SK-N-SH (cell line): Measurements from ENCODE around the gene ALG3. TPM values are rescaled to one million over a fixed set of nuclear protein-coding genes. Genes with fewer than 3 reads are reported as not detected.

Experiments
- CTCF ChIA-PET: fragments of 300-600, 350-600 bp; formaldehyde crosslinking; extraction: SDS; loops from one replicate; lab custom pipeline; 2021; lab: Yijun Ruan, JAX
- POLR2A ChIA-PET: fragments of 350-600 bp; sonication (Branson Sonifier 250); formaldehyde crosslinking; extraction: SDS; loops from one replicate; lab custom pipeline; 2020; ENCODE audit warnings: antibody characterized with exemption, inconsistent platforms; lab: Yijun Ruan, JAX
- DNase-seq: peaks from one replicate; pipeline ENCODE4 v3.0.0; 2012
- H2AFZ ChIP-seq: fragments of 200-600 bp; sonication (generic); 2 replicates; pipeline ENCODE4 v1.8.1; 2016; ENCODE audit warnings: antibody characterized with exemption, mild to moderate bottlenecking, low read depth
- H3F3A ChIP-seq: fragments of 200-600 bp; sonication (generic); replicated peaks from 2 replicates; pipeline ENCODE3; 2016; ENCODE audit warnings: antibody characterized with exemption, mild to moderate bottlenecking; ENCODE audit not compliant: insufficient read depth
- H3K27ac ChIP-seq, 2 experiments: fragments of 200-500 bp in 1 of 2; fragments of 200-600 bp in 1 of 2; sonication (Bioruptor generic) in 1 of 2; sonication (generic), shearing (Covaris generic) in 1 of 2; 2 replicates each; pipeline versions ENCODE4 v1.5.1 to v1.6.1; 2014 to 2016; ENCODE audit warnings: low read depth in 2 of 2, inconsistent platforms in 1 of 2, low read length in 1 of 2, mild to moderate bottlenecking in 1 of 2, mixed read lengths in 1 of 2
- H3K27me3 ChIP-seq: fragments of 200-600 bp; sonication (generic), shearing (Covaris generic); 2 replicates; pipeline ENCODE4 v1.6.1; 2016; ENCODE audit warnings: mixed run types; ENCODE audit not compliant: insufficient read depth
- H3K36me3 ChIP-seq, 2 experiments: fragments of 200-500 bp in 1 of 2; fragments of 200-600 bp in 1 of 2; sonication (Bioruptor generic) in 1 of 2; sonication (generic) in 1 of 2; replicated peaks in 1 of 2; 2 replicates each; pipeline versions ENCODE3 to v1.5.1; 2014 to 2016; ENCODE audit warnings: low read length in 1 of 2, mild to moderate bottlenecking in 1 of 2; ENCODE audit not compliant: insufficient read depth in 2 of 2, control insufficient read depth in 1 of 2
- H3K4me1 ChIP-seq, 2 experiments: fragments of 200-500 bp in 1 of 2; fragments of 200-600 bp in 1 of 2; sonication (Bioruptor generic) in 1 of 2; sonication (generic), shearing (Covaris generic) in 1 of 2; 2 replicates each; pipeline versions ENCODE4 v1.5.1 to v1.6.1; 2014 to 2016; ENCODE audit warnings: low read depth in 1 of 2, low read length in 1 of 2, mixed run types in 1 of 2; ENCODE audit not compliant: insufficient read depth in 2 of 2, control insufficient read depth in 1 of 2
- H3K4me2 ChIP-seq: fragments of 200-600 bp; sonication (generic), shearing (Covaris generic); 2 replicates; pipeline ENCODE4 v1.6.1; 2017; ENCODE audit warnings: mixed run types
- H3K4me3 ChIP-seq, 2 experiments: fragments of 200-500 bp in 1 of 2; fragments of 200-600 bp in 1 of 2; sonication (Bioruptor generic) in 1 of 2; sonication (generic), shearing (Covaris generic) in 1 of 2; 2 replicates each; pipeline versions ENCODE4 v1.5.1 to v1.8.1; 2014 to 2016; ENCODE audit warnings: low read depth in 2 of 2, inconsistent platforms in 1 of 2, low read length in 1 of 2, mild to moderate bottlenecking in 1 of 2, mixed read lengths in 1 of 2, moderate library complexity in 1 of 2
- H3K79me2 ChIP-seq: fragments of 200-600 bp; sonication (generic); 2 replicates; pipeline ENCODE4 v1.8.1; 2017; ENCODE audit warnings: mild to moderate bottlenecking; ENCODE audit not compliant: insufficient read depth
- H3K9ac ChIP-seq: fragments of 200-600 bp; sonication (generic); 2 replicates; pipeline ENCODE4 v1.6.1; 2017; ENCODE audit warnings: mixed run types
- H3K9me2 ChIP-seq: fragments of 200-600 bp; sonication (generic); 2 replicates; pipeline ENCODE4 v1.6.1; 2017; ENCODE audit warnings: mixed run types
- H3K9me3 ChIP-seq: fragments of 200-600 bp; sonication (generic); 2 replicates; pipeline ENCODE4 v1.6.1; 2017; ENCODE audit warnings: mixed run types, mild to moderate bottlenecking, moderate library complexity
- H4K20me1 ChIP-seq: fragments of 200-600 bp; sonication (generic); 2 replicates; pipeline ENCODE4 v1.6.1; 2017; ENCODE audit warnings: mild to moderate bottlenecking, mixed run types; ENCODE audit not compliant: insufficient read depth
- ELF1 ChIP-seq: IDR thresholded peaks from 2 replicates; pipeline ENCODE4 v1.4.0; 2012
- GATA2 ChIP-seq: sonication (generic); formaldehyde crosslinking; IDR thresholded peaks from 2 replicates; pipeline ENCODE4 v1.5.0; 2020; ENCODE audit warnings: mild to moderate bottlenecking, missing genetic modification reagents
- MAX ChIP-seq: IDR thresholded peaks from 2 replicates; pipeline ENCODE4 v1.4.0; 2012; ENCODE audit warnings: low read depth
- MXI1 ChIP-seq: IDR thresholded peaks from 2 replicates; pipeline ENCODE4 v1.6.1; 2012; ENCODE audit warnings: mild to moderate bottlenecking, low read depth, low read length, improper control_type of control experiment
- NRF1 ChIP-seq: IDR thresholded peaks from 2 replicates; pipeline ENCODE4 v1.6.1; 2012; ENCODE audit warnings: low read depth, mild to moderate bottlenecking, low read length
- PBX3 ChIP-seq: IDR thresholded peaks from 2 replicates; pipeline ENCODE4; 2012
- POLR2AphosphoS5 ChIP-seq: IDR thresholded peaks from 2 replicates; pipeline ENCODE4 v1.6.1; 2012; ENCODE audit warnings: low read depth, low read length
- REST ChIP-seq: IDR thresholded peaks from 2 replicates; pipeline ENCODE4 v1.6.1; 2012; ENCODE audit warnings: mild to moderate bottlenecking, low read depth, low read length, moderate library complexity
- RFX5 ChIP-seq: IDR thresholded peaks from 2 replicates; pipeline ENCODE4 v1.6.1; 2012; ENCODE audit warnings: mild to moderate bottlenecking, improper control_type of control experiment, low read length
- RXRA ChIP-seq: IDR thresholded peaks from 2 replicates; pipeline ENCODE4 v1.4.0; 2012; ENCODE audit warnings: low read depth, mild to moderate bottlenecking, borderline replicate concordance
- SIN3A ChIP-seq: IDR thresholded peaks from 2 replicates; pipeline ENCODE4 v1.6.1; 2012; ENCODE audit warnings: low read depth, mild to moderate bottlenecking, low read length, moderate library complexity, borderline replicate concordance
- TCF12 ChIP-seq: IDR thresholded peaks from 2 replicates; pipeline ENCODE4 v1.4.0; 2012
- TEAD4 ChIP-seq: IDR thresholded peaks from 2 replicates; pipeline ENCODE4 v1.4.0; 2012; ENCODE audit warnings: mild to moderate bottlenecking, borderline replicate concordance; ENCODE audit not compliant: insufficient read depth
- USF2 ChIP-seq: fragments of 150-350 bp; IDR thresholded peaks from 2 replicates; pipeline ENCODE4 v1.6.1; 2017; ENCODE audit warnings: antibody characterized with exemption, low read length, low read depth, borderline replicate concordance
- WGBS: methylation state at CpG from one replicate; pipeline ENCODE4 v1.1.6; 2017; ENCODE audit warnings: low lambda C conversion rate; 5-methylcytosine and 5-hydroxymethylcytosine counted together
- polyA plus RNA-seq, 3 experiments: library from polyadenylated mRNA; depleted of rRNA; stranded (reverse); fragments of >200 nt; gene quantifications; 2 replicates each; pipeline ENCODE4 v1.2.3, GENCODE V29; 2012
- TF ChIP-seq, protein P1 (sequence below): IDR thresholded peaks from 2 replicates; pipeline ENCODE4 v1.4.0; 2012; ENCODE audit warnings: low read depth, borderline replicate concordance

The ALG3 gene
- polyA plus RNA-seq, 1 of the 3 experiments (the other 2 are of a cell fraction), result 66.0 TPM

GRCh38 chr3:184260724-184261269, 12.0 kb upstream of the ALG3 start:
- peak overlapping the region; percentile 95 for H3K4me2 ChIP-seq
- no peak for TF ChIP-seq RXRA
- TF ChIP-seq ELF1, result no peak
- TF ChIP-seq USF2, result no peak
- TF ChIP-seq MAX, result no peak
- TF ChIP-seq RFX5, result no peak
- no peak for TF ChIP-seq POLR2AphosphoS5
- TF ChIP-seq GATA2, result no peak
- no peak for TF ChIP-seq TEAD4
- TF ChIP-seq NRF1, result no peak
- TF ChIP-seq, protein P1, sequence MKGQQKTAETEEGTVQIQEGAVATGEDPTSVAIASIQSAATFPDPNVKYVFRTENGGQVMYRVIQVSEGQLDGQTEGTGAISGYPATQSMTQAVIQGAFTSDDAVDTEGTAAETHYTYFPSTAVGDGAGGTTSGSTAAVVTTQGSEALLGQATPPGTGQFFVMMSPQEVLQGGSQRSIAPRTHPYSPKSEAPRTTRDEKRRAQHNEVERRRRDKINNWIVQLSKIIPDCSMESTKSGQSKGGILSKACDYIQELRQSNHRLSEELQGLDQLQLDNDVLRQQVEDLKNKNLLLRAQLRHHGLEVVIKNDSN, result no peak
- TF ChIP-seq PBX3, result no peak
- TF ChIP-seq TCF12, result no peak
- H3F3A ChIP-seq, result peaks cover 4% of the 10 kb centered on the region
- peak overlapping the region; percentile 81 for H2AFZ ChIP-seq
- no peaks in the 10 kb centered on the region for H3K79me2 ChIP-seq
- H3K9me3 ChIP-seq, result no peaks in the 10 kb centered on the region
- no peaks in the 10 kb centered on the region for H3K36me3 ChIP-seq
- H3K4me3 ChIP-seq, result peak overlapping the region; percentile 54 to 80
- H3K27ac ChIP-seq, result peak overlapping the region; percentile 28 to 50; a peak in 2 of 4 replicates
- POLR2A ChIA-PET, result interaction anchor here (1.2 to 1.4 kb wide), 2 partner anchors 102 to 376 kb away, joined by 3 read pairs; partner anchors contain the start of gene PARL
- peaks cover 0 to 22% of the 10 kb centered on the region in 2 experiments; a peak in 1 of 4 replicates for H3K4me1 ChIP-seq
- 4% methylated on average over 9 of the region's 49 CpGs for WGBS
- no peaks in the 10 kb centered on the region for H3K9me2 ChIP-seq
- peaks cover 24% of the 10 kb centered on the region for H4K20me1 ChIP-seq
- no peaks in the 10 kb centered on the region for H3K27me3 ChIP-seq
- CTCF ChIA-PET, result interaction anchor here (1.0 to 4.1 kb wide), 6 partner anchors 11 to 365 kb away, joined by 3 to 25 read pairs (median 6); partner anchors contain the start of genes EEF1AKMT4 and VWA5B2
- peak; percentile 76 for DNase-seq
- peak overlapping the region; percentile 17; the same call in 1 of the 2 replicates for H3K9ac ChIP-seq

GRCh38 chr3:184259878-184260723, 11.3 kb upstream of the ALG3 start:
- DNase-seq, result peak; percentile 78
- CTCF ChIA-PET, result interaction anchor here (1.0 to 4.1 kb wide), 5 partner anchors 10 to 365 kb away, joined by 3 to 25 read pairs (median 8); partner anchors contain the start of gene EEF1AKMT4

More at GRCh38 chr3:184259878-184260723, 11.3 kb upstream of the ALG3 start:
- H3K4me2 ChIP-seq, result peak overlapping the region; percentile 95
- no peaks in the 10 kb centered on the region for H3K9me3 ChIP-seq
- H3K79me2 ChIP-seq, result no peaks in the 10 kb centered on the region
- H3K9me2 ChIP-seq, result no peaks in the 10 kb centered on the region
- no peak overlapping the region for H3K27ac ChIP-seq
- POLR2A ChIA-PET, result interaction anchor here (1.4 kb wide), 1 partner anchor 102 kb away, joined by 3 read pairs; no protein-coding TSS in a partner anchor
- H3K9ac ChIP-seq, result no peak overlapping the region
- peaks cover 0 to 22% of the 10 kb centered on the region in 2 experiments; a peak in 1 of 4 replicates for H3K4me1 ChIP-seq
- H2AFZ ChIP-seq, result no peak overlapping the region
- H4K20me1 ChIP-seq, result peaks cover 24% of the 10 kb centered on the region
- H3K4me3 ChIP-seq, result peak overlapping the region; percentile 54 to 80
- peak; percentile 40; the same call in 1 of the 2 replicates for TF ChIP-seq SIN3A
- TF ChIP-seq RFX5, result no peak
- peak; percentile 92 for TF ChIP-seq REST
- 0 out of 2 replicates have a peak, but pooled peaks have one; percentile 23 for TF ChIP-seq MXI1
- TF ChIP-seq, all 33 proteins: peak for 3
- peaks cover 4% of the 10 kb centered on the region for H3F3A ChIP-seq
- WGBS, result 1% methylated on average over 12 of the region's 91 CpGs
- H3K36me3 ChIP-seq, result no peaks in the 10 kb centered on the region
- H3K27me3 ChIP-seq, result no peaks in the 10 kb centered on the region
